HG03521 (cell line): ENCODE measurements around the gene PCNX4.
A peak's percentile ranks its signal among the peaks of the same experiment; 100 is the strongest.

Source experiments
- ATAC-seq: cut with Tn5 transposase; IDR thresholded peaks from one replicate; pipeline ENCODE4 v1.9.1; 2021; ENCODE audit warnings: mild to moderate bottlenecking, moderate library complexity; ENCODE audit not compliant: unreplicated experiment

The PCNX4 gene

GRCh38 chr14:60204843-60205774 is 113.4 kb downstream of the PCNX4 start:
- ATAC-seq = peak; percentile 60

GRCh38 chr14:60206249-60206670 is 114.5 kb downstream of the PCNX4 start:
- ATAC-seq = no peak

- no peak for ATAC-seq
These were observed 115.3 kb downstream of the PCNX4 start for GRCh38 chr14:60206837-60207533.

- ATAC-seq = no peak
These were observed 119.0 kb downstream of the PCNX4 start for GRCh38 chr14:60210703-60211102.

- ATAC-seq = no peak
These were observed 119.4 kb downstream of the PCNX4 start for GRCh38 chr14:60211153-60211552.

GRCh38 chr14:60212503-60213371 is 121.0 kb downstream of the PCNX4 start:
- ATAC-seq = peak; percentile 91

GRCh38 chr14:60214003-60214402 is 122.3 kb downstream of the PCNX4 start:
- ATAC-seq = no peak

GRCh38 chr14:60214415-60215126 is 122.8 kb downstream of the PCNX4 start:
- ATAC-seq = no peak

GRCh38 chr14:60215127-60215444 is 123.4 kb downstream of the PCNX4 start:
- no peak for ATAC-seq

GRCh38 chr14:60215520-60216420 is 124.0 kb downstream of the PCNX4 start:
- no peak for ATAC-seq

GRCh38 chr14:60217713-60218112 is 126.0 kb downstream of the PCNX4 start:
- no peak for ATAC-seq
